Measurements from ENCODE around the gene MED28. TPM values are rescaled to one million over a fixed set of nuclear protein-coding genes. Genes with fewer than 3 reads are reported as not detected.

The MED28 gene
- total and polyA plus RNA-seq, 2 of the 4 experiments (the other 2 are of a cell fraction): 8.8 to 9.3 TPM

GRCh38 chr4:17664755-17665154, 50.3 kb downstream of the MED28 start:
- ATAC-seq (ENCODE audit: low read depth): no peak

More at GRCh38 chr4:17664755-17665154, 50.3 kb downstream of the MED28 start:
- H2BK20ac ChIP-seq (ENCODE audit: low read depth, low read length): no peak overlapping the region
- H4K5ac ChIP-seq (ENCODE audit: low read depth, low read length): no peak overlapping the region
- H3K56ac ChIP-seq (ENCODE audit: extremely low read depth, insufficient read depth, low read length): no peak overlapping the region
- no peak overlapping the region for H3K14ac ChIP-seq (replicated peaks; ENCODE audit: low read depth, low read length)
- H3K23ac ChIP-seq (ENCODE audit: low read depth, low read length): no peak overlapping the region
- H4K91ac ChIP-seq (ENCODE audit: insufficient read depth, low read depth, low read length): no peak overlapping the region
- BruUV-seq (replicated peaks): no TSS peak
- peaks cover 2% of the 10 kb centered on the region; the same call in 1 of the 2 replicates for H3K27me3 ChIP-seq (ENCODE audit: control insufficient read depth, insufficient read depth, low read length)
- dilution Hi-C loops (cut with HindIII; ENCODE audit: low sequenced_read_pairs, unreplicated experiment): no loop called here
- H3K9me1 ChIP-seq (ENCODE audit: insufficient read depth, low read length): no peaks in the 10 kb centered on the region
- H3K27ac ChIP-seq (ENCODE audit: insufficient read depth, low read length): no peak overlapping the region
- no peak overlapping the region for H3K4me3 ChIP-seq (ENCODE audit: insufficient read depth, low read depth, low read length)
- H3K36me3 ChIP-seq (ENCODE audit: control insufficient read depth, insufficient read depth, low read length): no peaks in the 10 kb centered on the region
- in situ Hi-C loops (cut with MboI; ENCODE audit: low sequenced_read_pairs): no loop called here
- H2BK15ac ChIP-seq (ENCODE audit: low read depth, low read length): no peak overlapping the region
- H2AK9ac ChIP-seq (replicated peaks; ENCODE audit: low read depth, low read length, poor library complexity): no peak overlapping the region
- WGBS, 2 experiments (ENCODE audit: extremely low coverage in 2 of 2, insufficient read length in 1 of 2): 65% methylated on average over 2 of the region's 4 CpGs; no CpG with 5 or more reads in 1 of the 2 experiments
- H3K9me3 ChIP-seq (ENCODE audit: control insufficient read depth, insufficient read depth, low read length): no peaks in the 10 kb centered on the region
- no peak overlapping the region for H3K18ac ChIP-seq (ENCODE audit: low read depth, low read length)
- no peaks in the 10 kb centered on the region for H3K4me1 ChIP-seq (ENCODE audit: control insufficient read depth, insufficient read depth, low read length)
- no peak overlapping the region for H2AK5ac ChIP-seq (ENCODE audit: low read depth, low read length)
- POLR2A ChIA-PET (ENCODE audit: unreplicated experiment): no interaction called here
- no peak overlapping the region for H4K8ac ChIP-seq (ENCODE audit: low read depth in 2 of 2, low read length in 2 of 2)
- CTCF ChIA-PET: interaction anchor here (1.0 kb wide), 1 partner anchor 18 kb away, joined by 3 read pairs; no protein-coding TSS in a partner anchor
- H3K4me2 ChIP-seq (ENCODE audit: low read depth, low read length): no peak overlapping the region
- no peak overlapping the region for H3K4ac ChIP-seq (ENCODE audit: low read depth, low read length)
- intact Hi-C loops (cut with micrococcal nuclease): no loop called here
- no peaks in the 10 kb centered on the region for H3K79me1 ChIP-seq (ENCODE audit: low read depth in 1 of 2, low read length in 2 of 2)
- no peaks in the 10 kb centered on the region for H4K20me1 ChIP-seq (ENCODE audit: insufficient read depth, low read length)
- no peak overlapping the region for H3K9ac ChIP-seq (ENCODE audit: low read depth, low read length)
- H2BK120ac ChIP-seq (ENCODE audit: low read depth, low read length): no peak overlapping the region
- no peak overlapping the region for H2BK5ac ChIP-seq (ENCODE audit: low read depth, low read length, poor library complexity, severe bottlenecking)
- TF ChIP-seq CEBPB (IDR thresholded peaks at IDR 0.05; ENCODE audit: low read depth, low read length) (no peak), RCOR1 (IDR thresholded peaks at IDR 0.05; ENCODE audit: insufficient replicate concordance, low read length) (no peak), USF2 (IDR thresholded peaks at IDR 0.05; ENCODE audit: low read depth, low read length) (no peak), MAZ (IDR thresholded peaks at IDR 0.05; ENCODE audit: borderline replicate concordance, low read depth, low read length) (no peak), BHLHE40 (IDR thresholded peaks at IDR 0.05; ENCODE audit: low read depth, low read length) (no peak), CTCF (conservative IDR thresholded peaks at IDR 0.05; ENCODE audit: low read depth, low read length) (no peak), MXI1 (IDR thresholded peaks at IDR 0.05; ENCODE audit: borderline replicate concordance, low read depth, low read length) (no peak), MAFK (IDR thresholded peaks at IDR 0.05; ENCODE audit: low read depth, low read length) (no peak), RFX5 (IDR thresholded peaks at IDR 0.05; ENCODE audit: low read depth, low read length) (no peak)
- no peak for DNase-seq
- H2AFZ ChIP-seq (replicated peaks; ENCODE audit: low read length, poor library complexity): no peak overlapping the region
